ENCODE data around the gene TMEM59L.

TMEM59L gene

GRCh38 chr19:18662972-18663732 lies 50.5 kb downstream of the TMEM59L start:
- Histone ChIP-seq H3K27ac (ENCODE audit: low read depth, low read length) (no peak overlapping the region), H3F3A (ENCODE audit: control insufficient read depth, insufficient read depth) (no peaks in the 10 kb centered on the region), H3K27me3 (ENCODE audit: control insufficient read depth, low read length) (no peaks in the 10 kb centered on the region; the same call in 1 of the 2 replicates), H3K9me2 (replicated peaks; ENCODE audit: control insufficient read depth, low read length) (no peaks in the 10 kb centered on the region), H4K20me1 (ENCODE audit: control insufficient read depth, insufficient read depth, low read depth, low read length) (0 out of 2 replicates have a peak, but pooled peaks cover 3% of the 10 kb centered on the region), H3K4me2 (ENCODE audit: low read length) (no peak overlapping the region), H3K4me3 (ENCODE audit: low read length) (no peak overlapping the region), H3K36me3 (ENCODE audit: control insufficient read depth, low read length) (peaks cover under 1% of the 10 kb centered on the region; the same call in 1 of the 2 replicates), H3K79me2 (ENCODE audit: control insufficient read depth, low read length) (no peaks in the 10 kb centered on the region), H3K9me3 (ENCODE audit: control insufficient read depth, insufficient read depth, low read length) (no peaks in the 10 kb centered on the region), H3K4me1 (ENCODE audit: control insufficient read depth, low read length) (peaks cover 9% of the 10 kb centered on the region)
- TF ChIP-seq EZH2phosphoT487 (IDR thresholded peaks at IDR 0.05; ENCODE audit: borderline replicate concordance, low read length) (no peak), CTCF (IDR thresholded peaks at IDR 0.05; ENCODE audit: low read depth, low read length, poor library complexity, severe bottlenecking) (no peak)

- Histone ChIP-seq H3K27me3 (ENCODE audit: control insufficient read depth, low read length) (no peaks in the 10 kb centered on the region; the same call in 1 of the 2 replicates), H4K20me1 (ENCODE audit: control insufficient read depth, insufficient read depth, low read depth, low read length) (0 out of 2 replicates have a peak, but pooled peaks cover 2% of the 10 kb centered on the region), H3K4me3 (ENCODE audit: low read length) (no peak overlapping the region), H3K4me2 (ENCODE audit: low read length) (no peak overlapping the region), H3K36me3 (ENCODE audit: control insufficient read depth, low read length) (peaks cover 8% of the 10 kb centered on the region; the same call in 1 of the 2 replicates), H3K9me2 (replicated peaks; ENCODE audit: control insufficient read depth, low read length) (no peaks in the 10 kb centered on the region), H3K79me2 (ENCODE audit: control insufficient read depth, low read length) (no peaks in the 10 kb centered on the region), H3F3A (ENCODE audit: control insufficient read depth, insufficient read depth) (no peaks in the 10 kb centered on the region), H3K4me1 (ENCODE audit: control insufficient read depth, low read length) (peaks cover 5% of the 10 kb centered on the region), H3K9me3 (ENCODE audit: control insufficient read depth, insufficient read depth, low read length) (no peaks in the 10 kb centered on the region), H3K27ac (ENCODE audit: low read depth, low read length) (no peak overlapping the region)
- TF ChIP-seq CTCF (IDR thresholded peaks at IDR 0.05; ENCODE audit: low read depth, low read length, poor library complexity, severe bottlenecking) = no peak
- TF ChIP-seq EZH2phosphoT487 (IDR thresholded peaks at IDR 0.05; ENCODE audit: borderline replicate concordance, low read length) = no peak
Observed at GRCh38 chr19:18663940-18664530, 51.4 kb downstream of the TMEM59L start.

- H3K4me3 ChIP-seq (ENCODE audit: low read length) = no peak overlapping the region
- peaks cover 8% of the 10 kb centered on the region; the same call in 1 of the 2 replicates for H3K36me3 ChIP-seq (ENCODE audit: control insufficient read depth, low read length)
- no peaks in the 10 kb centered on the region for H3K27me3 ChIP-seq (ENCODE audit: control insufficient read depth, low read length)
- no peaks in the 10 kb centered on the region for H3K79me2 ChIP-seq (ENCODE audit: control insufficient read depth, low read length)
- H4K20me1 ChIP-seq (ENCODE audit: control insufficient read depth, insufficient read depth, low read depth, low read length) = no peaks in the 10 kb centered on the region
- TF ChIP-seq EZH2phosphoT487 (IDR thresholded peaks at IDR 0.05; ENCODE audit: borderline replicate concordance, low read length) (no peak), CTCF (IDR thresholded peaks at IDR 0.05; ENCODE audit: low read depth, low read length, poor library complexity, severe bottlenecking) (no peak)
- no peaks in the 10 kb centered on the region for H3F3A ChIP-seq (ENCODE audit: control insufficient read depth, insufficient read depth)
- no peak overlapping the region for H3K27ac ChIP-seq (ENCODE audit: low read depth, low read length)
- H3K4me1 ChIP-seq (ENCODE audit: control insufficient read depth, low read length) = no peaks in the 10 kb centered on the region
- H3K4me2 ChIP-seq (ENCODE audit: low read length) = no peak overlapping the region
- no peaks in the 10 kb centered on the region for H3K9me2 ChIP-seq (replicated peaks; ENCODE audit: control insufficient read depth, low read length)
- H3K9me3 ChIP-seq (ENCODE audit: control insufficient read depth, insufficient read depth, low read length) = no peaks in the 10 kb centered on the region
Observed at GRCh38 chr19:18665771-18666202, 53.1 kb downstream of the TMEM59L start.
